Astrocyte (in vitro differentiated cells and primary cell): ENCODE results near the gene USP15. TPM values are rescaled to one million over a fixed set of nuclear protein-coding genes. Genes with fewer than 3 reads are reported as not detected.

ENCODE experiments used
- DNase-seq: peaks from one replicate; pipeline ENCODE4 v3.0.0-alpha.2; 2010; ENCODE audit warnings: low read depth
- FAIRE-seq: peaks from 2 replicates; lab custom pipeline; 2011; peaks lifted over from hg19 to GRCh38; lab: Jason Lieb, UNC
- H2AFZ ChIP-seq: 2 replicates; pipeline ENCODE4 v1.6.0; 2012; ENCODE audit warnings: low read depth, low read length, inconsistent platforms
- H3K27ac ChIP-seq: 2 replicates; pipeline ENCODE4 v1.5.1; 2011; ENCODE audit warnings: low read depth, low read length, inconsistent platforms
- H3K27me3 ChIP-seq: 2 replicates; pipeline ENCODE4 v1.6.0; 2011; ENCODE audit warnings: low read length, inconsistent platforms; ENCODE audit not compliant: insufficient read depth
- H3K36me3 ChIP-seq: 2 replicates; pipeline ENCODE4 v1.5.1; 2011; ENCODE audit warnings: low read length, inconsistent platforms; ENCODE audit not compliant: insufficient read depth
- H3K4me1 ChIP-seq: 2 replicates; pipeline ENCODE4 v1.5.1; 2011; ENCODE audit warnings: low read length, inconsistent platforms; ENCODE audit not compliant: insufficient read depth
- H3K4me2 ChIP-seq: 2 replicates; pipeline ENCODE4 v1.6.0; 2012; ENCODE audit warnings: low read length, inconsistent platforms
- H3K4me3 ChIP-seq: 2 replicates; pipeline ENCODE4 v1.5.1; 2011; ENCODE audit warnings: low read depth, mild to moderate bottlenecking, low read length, inconsistent platforms; ENCODE audit not compliant: insufficient read depth
- H3K79me2 ChIP-seq: 2 replicates; pipeline ENCODE4 v1.6.0; 2012; ENCODE audit warnings: mild to moderate bottlenecking, low read length, inconsistent platforms; ENCODE audit not compliant: insufficient read depth
- H3K9ac ChIP-seq: 2 replicates; pipeline ENCODE4 v1.6.0; 2012; ENCODE audit warnings: mild to moderate bottlenecking, low read length, inconsistent platforms
- H3K9me3 ChIP-seq: 2 replicates; pipeline ENCODE4 v1.5.1; 2012; ENCODE audit warnings: low read depth, mild to moderate bottlenecking, low read length, inconsistent platforms; ENCODE audit not compliant: insufficient read depth
- H4K20me1 ChIP-seq: 2 replicates; pipeline ENCODE4 v1.6.0; 2012; ENCODE audit warnings: low read length, inconsistent platforms; ENCODE audit not compliant: insufficient read depth
- H3K27ac Mint-ChIP-seq: one replicate; pipeline ENCODE4 v1.8.0; 2021; ENCODE audit warnings: mild to moderate bottlenecking, mixed read lengths; ENCODE audit not compliant: unreplicated experiment
- H3K27me3 Mint-ChIP-seq: one replicate; pipeline ENCODE4 v1.8.0; 2021; ENCODE audit warnings: low read depth, mixed read lengths; ENCODE audit not compliant: unreplicated experiment
- H3K36me3 Mint-ChIP-seq: one replicate; pipeline ENCODE4 v1.8.0; 2021; ENCODE audit warnings: low read depth, mixed read lengths; ENCODE audit not compliant: unreplicated experiment
- H3K4me1 Mint-ChIP-seq: one replicate; pipeline ENCODE4 v1.8.0; 2021; ENCODE audit warnings: low read depth, mixed read lengths; ENCODE audit not compliant: unreplicated experiment
- H3K4me3 Mint-ChIP-seq: one replicate; pipeline ENCODE4 v1.8.0; 2021; ENCODE audit warnings: mild to moderate bottlenecking, moderate library complexity, mixed read lengths; ENCODE audit not compliant: unreplicated experiment
- H3K9me3 Mint-ChIP-seq: one replicate; pipeline ENCODE4 v1.8.0; 2021; ENCODE audit warnings: mild to moderate bottlenecking, mixed read lengths; ENCODE audit not compliant: unreplicated experiment
- EZH2 ChIP-seq: IDR thresholded peaks from 2 replicates; pipeline ENCODE4 v1.6.1; 2012; ENCODE audit warnings: mild to moderate bottlenecking, low read length, inconsistent platforms; ENCODE audit not compliant: insufficient read depth
- total RNA-seq: library from RNA; stranded (reverse); gene quantifications from 2 replicates; pipeline ENCODE4 v1.2.1, GENCODE V29; 2021
- TF ChIP-seq, protein P1 (sequence below): IDR thresholded peaks from 2 replicates; pipeline ENCODE4 v1.5.1; 2011; ENCODE audit warnings: low read depth, mild to moderate bottlenecking, inconsistent platforms, low read length, moderate library complexity; ENCODE audit not compliant: insufficient read depth

USP15 gene
- total RNA-seq, 1 donor from 2014 or later: 81.9 TPM

DNA sequence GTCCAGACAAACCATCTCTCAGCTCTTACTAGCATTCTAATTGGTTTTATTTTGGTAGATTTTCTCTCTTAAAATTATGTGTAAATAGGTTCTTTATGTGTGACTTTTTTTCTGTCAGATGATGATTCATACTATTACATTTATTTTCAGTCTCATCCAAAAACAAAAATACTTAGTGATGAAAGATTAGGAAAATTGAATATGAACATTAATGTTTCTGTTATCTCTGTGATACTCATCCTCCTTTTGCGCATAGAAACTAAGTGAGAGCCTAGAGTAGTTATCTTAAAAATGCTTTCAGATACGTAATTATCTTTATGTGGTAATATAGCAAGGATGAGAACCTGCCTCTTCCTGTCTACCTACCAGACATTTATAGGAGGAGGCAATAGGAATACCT is 122.3 kb downstream of the USP15 start:
- no peak overlapping the region for H3K27ac Mint-ChIP-seq
- FAIRE-seq: no peak

DNA sequence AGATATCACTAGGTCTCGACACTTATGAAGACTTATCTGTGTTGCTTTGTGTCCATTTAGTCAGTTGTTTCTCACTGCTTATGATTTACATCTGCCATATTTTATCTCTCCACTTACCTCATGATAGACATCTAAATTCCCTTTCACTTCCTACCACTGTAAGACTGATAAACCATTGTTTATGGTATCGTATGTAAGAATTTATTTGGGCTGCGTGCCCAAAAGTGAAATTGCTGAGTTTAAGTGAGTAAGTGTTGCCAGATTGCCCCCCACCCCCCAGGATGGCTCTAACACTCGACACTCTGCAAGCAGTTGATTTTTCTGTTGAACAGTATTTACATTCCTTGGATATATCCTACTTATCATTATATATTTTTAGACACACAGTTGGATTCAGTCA is 136.5 kb downstream of the USP15 start:
- no peaks in the 10 kb centered on the region for H3K4me1 Mint-ChIP-seq
- no peak overlapping the region for H3K4me3 Mint-ChIP-seq
- no peak for DNase-seq
- H3K4me3 ChIP-seq: no peak overlapping the region
- H3K9ac ChIP-seq: no peak overlapping the region
- no peak for FAIRE-seq
- no peaks in the 10 kb centered on the region for H3K27me3 Mint-ChIP-seq
- no peak overlapping the region for H3K4me2 ChIP-seq
- H3K27me3 ChIP-seq: no peaks in the 10 kb centered on the region
- H3K27ac ChIP-seq: no peak overlapping the region
- H4K20me1 ChIP-seq: no peaks in the 10 kb centered on the region
- H3K9me3 Mint-ChIP-seq: no peaks in the 10 kb centered on the region
- no peaks in the 10 kb centered on the region for H3K9me3 ChIP-seq
- peaks cover 3% of the 10 kb centered on the region for H3K36me3 Mint-ChIP-seq
- H3K27ac Mint-ChIP-seq: no peak overlapping the region
- H3K36me3 ChIP-seq: peaks cover 16% of the 10 kb centered on the region
- H2AFZ ChIP-seq: no peak overlapping the region
- TF ChIP-seq, protein P1, sequence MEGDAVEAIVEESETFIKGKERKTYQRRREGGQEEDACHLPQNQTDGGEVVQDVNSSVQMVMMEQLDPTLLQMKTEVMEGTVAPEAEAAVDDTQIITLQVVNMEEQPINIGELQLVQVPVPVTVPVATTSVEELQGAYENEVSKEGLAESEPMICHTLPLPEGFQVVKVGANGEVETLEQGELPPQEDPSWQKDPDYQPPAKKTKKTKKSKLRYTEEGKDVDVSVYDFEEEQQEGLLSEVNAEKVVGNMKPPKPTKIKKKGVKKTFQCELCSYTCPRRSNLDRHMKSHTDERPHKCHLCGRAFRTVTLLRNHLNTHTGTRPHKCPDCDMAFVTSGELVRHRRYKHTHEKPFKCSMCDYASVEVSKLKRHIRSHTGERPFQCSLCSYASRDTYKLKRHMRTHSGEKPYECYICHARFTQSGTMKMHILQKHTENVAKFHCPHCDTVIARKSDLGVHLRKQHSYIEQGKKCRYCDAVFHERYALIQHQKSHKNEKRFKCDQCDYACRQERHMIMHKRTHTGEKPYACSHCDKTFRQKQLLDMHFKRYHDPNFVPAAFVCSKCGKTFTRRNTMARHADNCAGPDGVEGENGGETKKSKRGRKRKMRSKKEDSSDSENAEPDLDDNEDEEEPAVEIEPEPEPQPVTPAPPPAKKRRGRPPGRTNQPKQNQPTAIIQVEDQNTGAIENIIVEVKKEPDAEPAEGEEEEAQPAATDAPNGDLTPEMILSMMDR: no peak
- no peak for TF ChIP-seq EZH2
- no peaks in the 10 kb centered on the region for H3K4me1 ChIP-seq
- H3K79me2 ChIP-seq: no peaks in the 10 kb centered on the region

More for the DNA sequence above, 122.3 kb downstream of the USP15 start:
- Mint-ChIP-seq H3K36me3 (peaks cover 3% of the 10 kb centered on the region), H3K27me3 (no peaks in the 10 kb centered on the region), H3K9me3 (no peaks in the 10 kb centered on the region), H3K4me1 (peaks cover 2% of the 10 kb centered on the region), H3K4me3 (no peak overlapping the region)
- no peaks in the 10 kb centered on the region for H3K4me1 ChIP-seq
- H2AFZ ChIP-seq: no peak overlapping the region
- H3K27ac ChIP-seq: no peak overlapping the region
- no peaks in the 10 kb centered on the region for H3K9me3 ChIP-seq
- H3K4me3 ChIP-seq: no peak overlapping the region
- no peaks in the 10 kb centered on the region for H3K79me2 ChIP-seq
- H3K27me3 ChIP-seq: no peaks in the 10 kb centered on the region
- no peaks in the 10 kb centered on the region for H4K20me1 ChIP-seq
- no peak for DNase-seq
- peaks cover 17% of the 10 kb centered on the region for H3K36me3 ChIP-seq
- TF ChIP-seq EZH2: no peak
- TF ChIP-seq, protein P1: no peak
- no peak overlapping the region for H3K4me2 ChIP-seq
- no peak overlapping the region for H3K9ac ChIP-seq

DNA sequence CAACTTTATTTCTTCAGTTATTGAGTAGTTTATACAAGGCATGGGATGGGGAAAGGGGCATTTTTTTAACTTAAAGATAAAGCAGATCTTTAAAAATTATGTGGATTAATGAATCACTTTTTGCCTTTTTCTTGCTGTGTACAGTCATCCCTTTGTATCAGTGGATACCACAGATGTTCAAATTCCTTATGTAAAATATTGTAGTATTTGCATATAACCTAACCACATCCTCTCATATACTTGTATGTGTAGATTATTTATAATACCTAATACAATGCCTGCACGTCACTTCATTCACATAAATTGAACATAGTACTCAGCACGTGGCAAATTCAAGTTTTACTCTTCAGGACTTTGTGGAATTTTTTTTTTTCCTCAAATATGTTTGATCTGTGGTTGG is 139.9 kb downstream of the USP15 start:
- peaks cover 7% of the 10 kb centered on the region for H3K4me1 Mint-ChIP-seq

More for the DNA sequence above, 139.9 kb downstream of the USP15 start:
- Histone ChIP-seq H3K79me2 (no peaks in the 10 kb centered on the region), H3K4me2 (no peak overlapping the region), H3K27me3 (no peaks in the 10 kb centered on the region), H3K4me1 (no peaks in the 10 kb centered on the region), H3K4me3 (no peak overlapping the region), H2AFZ (no peak overlapping the region), H3K9ac (no peak overlapping the region), H3K9me3 (no peaks in the 10 kb centered on the region), H3K36me3 (peaks cover 12% of the 10 kb centered on the region), H3K27ac (no peak overlapping the region), H4K20me1 (no peaks in the 10 kb centered on the region)
- DNase-seq: no peak
- Mint-ChIP-seq H3K27me3 (no peaks in the 10 kb centered on the region), H3K27ac (no peak overlapping the region), H3K36me3 (peaks cover 8% of the 10 kb centered on the region), H3K9me3 (no peaks in the 10 kb centered on the region), H3K4me3 (no peak overlapping the region)
- no peak for FAIRE-seq
- TF ChIP-seq, protein P1: no peak
- TF ChIP-seq EZH2: no peak
